T-cell (primary cell): ENCODE results near the gene DNA2. TPM values are rescaled to one million over a fixed set of nuclear protein-coding genes. Genes with fewer than 3 reads are reported as not detected.
"Not testable (repeated sequence)": the region's sequence is repeated elsewhere in the genome, so short reads cannot be mapped to it uniquely, and the experiment has no call there.

Experiments used
- ATAC-seq, 4 experiments: fragments of 200-7000 bp in 3 of 4; fragments of 150-1000 bp in 1 of 4; cut with Tn5 transposase; replicated peaks in 1 of 4; 1 replicate in 3 of 4; 2 replicates in 1 of 4; pipeline ENCODE4 v1.10.0; 2021; ENCODE audit warnings: moderate library complexity in 3 of 4, mild to moderate bottlenecking in 2 of 4, moderate number of reproducible peaks in 1 of 4
- CTCF ChIA-PET, 2 donors: fragments of 300-600 bp; sonication (Branson Sonifier 250); formaldehyde crosslinking; loops; one replicate each; lab custom pipeline; 2022; ENCODE audit warnings: antibody characterized with exemption in 2 of 2; lab: Charles Lee
- POLR2A ChIA-PET, 2 donors: fragments of 300-600 bp; sonication (Branson Sonifier 250); formaldehyde crosslinking; loops; one replicate each; lab custom pipeline; 2022; ENCODE audit warnings: antibody characterized with exemption in 2 of 2; lab: Charles Lee
- DNase-seq, 35 experiments: peaks; one replicate each; pipeline versions ENCODE4 v3.0.0 to v3.0.0-alpha.2; 2013 to 2023
- H3K27ac ChIP-seq: one replicate; pipeline ENCODE4 v1.5.1; 2013; ENCODE audit warnings: low read length
- H3K27me3 ChIP-seq, 2 experiments: replicated peaks in 1 of 2; 1 replicate in 1 of 2; 2 replicates in 1 of 2; pipeline versions ENCODE4 v1.6.1 to v1.7.0; 2013; ENCODE audit warnings: low read length in 1 of 2, mixed read lengths in 1 of 2; ENCODE audit not compliant: control insufficient read depth in 2 of 2, insufficient read depth in 2 of 2; ENCODE audit errors: extremely low read depth in 1 of 2
- H3K36me3 ChIP-seq, 2 donors: 1 replicate in 1 of 2; 2 replicates in 1 of 2; pipeline versions ENCODE4 v1.6.1 to v1.7.0; 2013; ENCODE audit warnings: low read length in 1 of 2; ENCODE audit not compliant: control insufficient read depth in 2 of 2, insufficient read depth in 1 of 2; ENCODE audit errors: extremely low read depth in 1 of 2
- H3K4me1 ChIP-seq, 2 experiments: 1 replicate in 1 of 2; 2 replicates in 1 of 2; pipeline versions ENCODE4 v1.6.1 to v1.7.0; 2013; ENCODE audit warnings: low read length in 2 of 2, mixed read lengths in 1 of 2; ENCODE audit not compliant: insufficient read depth in 2 of 2, control insufficient read depth in 1 of 2; ENCODE audit errors: extremely low read depth in 1 of 2
- H3K4me3 ChIP-seq, 2 donors: 1 replicate in 1 of 2; 2 replicates in 1 of 2; pipeline versions ENCODE4 v1.5.1 to v1.7.0; 2013; ENCODE audit warnings: mild to moderate bottlenecking in 2 of 2, low read length in 1 of 2, moderate library complexity in 1 of 2; ENCODE audit not compliant: control insufficient read depth in 1 of 2; ENCODE audit errors: extremely low read depth in 1 of 2
- H3K9me3 ChIP-seq: 2 replicates; pipeline ENCODE4 v1.7.0; 2013
- H3K27ac Mint-ChIP-seq, 2 donors: one replicate each; pipeline ENCODE4 v1.8.0; 2020 to 2021; ENCODE audit warnings: mild to moderate bottlenecking in 2 of 2, mixed read lengths in 2 of 2
- H3K27me3 Mint-ChIP-seq, 2 donors: one replicate each; pipeline ENCODE4 v1.8.0; 2021 to 2022; ENCODE audit warnings: mixed read lengths in 2 of 2
- H3K36me3 Mint-ChIP-seq: one replicate; pipeline ENCODE4 v1.8.0; 2021; ENCODE audit warnings: mixed read lengths
- H3K4me1 Mint-ChIP-seq, 3 donors: one replicate each; pipeline ENCODE4 v1.8.0; 2020 to 2022; ENCODE audit warnings: mixed read lengths in 3 of 3, mild to moderate bottlenecking in 1 of 3
- H3K4me3 Mint-ChIP-seq, 3 donors: one replicate each; pipeline ENCODE4 v1.8.0; 2020 to 2022; ENCODE audit warnings: mild to moderate bottlenecking in 3 of 3, mixed read lengths in 3 of 3, moderate library complexity in 3 of 3
- H3K9me3 Mint-ChIP-seq, 3 donors: one replicate each; pipeline ENCODE4 v1.8.0; 2020 to 2022; ENCODE audit warnings: mixed read lengths in 3 of 3
- WGBS: methylation state at CpG from one replicate; pipeline ENCODE4 v1.1.5; 2013; ENCODE audit warnings: missing lambda C conversion rate; ENCODE audit not compliant: insufficient coverage; 5-methylcytosine and 5-hydroxymethylcytosine counted together
- total RNA-seq, 35 experiments: library from RNA in 6 of 35; stranded (reverse) in 6 of 35; fragments of 120-200 nt in 1 of 35; gene quantifications; one replicate each; pipeline versions ENCODE4 v1.2.1 to v1.2.4 and lab custom pipeline; 2013 to 2026

DNA2 gene
- total RNA-seq, 5 donors from 2014 or later (not counting 1 experiment from before 2014, with no cell fraction given) = 3.4 to 6.8 (median 5.3) TPM

GRCh38 chr10:68463365-68464093, 8.2 kb downstream of the DNA2 start:
- Histone ChIP-seq H3K27ac (no peak overlapping the region), H3K4me3 (no peak overlapping the region), H3K9me3 (no peaks in the 10 kb centered on the region), H3K36me3 (peaks cover 0 to 5% of the 10 kb centered on the region in 2 donors), H3K27me3 (no peaks in the 10 kb centered on the region), H3K4me1 (no peaks in the 10 kb centered on the region)
- CTCF ChIA-PET = interaction anchor here in 1 of 2 donors (0.7 kb wide), 1 partner anchor 16 kb away, joined by 4 read pairs; no protein-coding TSS in a partner anchor
- Mint-ChIP-seq H3K27ac (no peak overlapping the region), H3K36me3 (peaks cover 12% of the 10 kb centered on the region), H3K27me3 (no peaks in the 10 kb centered on the region), H3K4me3 (no peak overlapping the region), H3K9me3 (no peaks in the 10 kb centered on the region), H3K4me1 (no peaks in the 10 kb centered on the region)
- ATAC-seq (no peak), DNase-seq (no peak)
- WGBS = no CpG with 5 or more reads among the region's 7 CpGs
- POLR2A ChIA-PET = interaction anchor here in 1 of 2 donors (1.1 kb wide), 1 partner anchor 10 kb away, joined by 3 read pairs; no protein-coding TSS in a partner anchor

DNA sequence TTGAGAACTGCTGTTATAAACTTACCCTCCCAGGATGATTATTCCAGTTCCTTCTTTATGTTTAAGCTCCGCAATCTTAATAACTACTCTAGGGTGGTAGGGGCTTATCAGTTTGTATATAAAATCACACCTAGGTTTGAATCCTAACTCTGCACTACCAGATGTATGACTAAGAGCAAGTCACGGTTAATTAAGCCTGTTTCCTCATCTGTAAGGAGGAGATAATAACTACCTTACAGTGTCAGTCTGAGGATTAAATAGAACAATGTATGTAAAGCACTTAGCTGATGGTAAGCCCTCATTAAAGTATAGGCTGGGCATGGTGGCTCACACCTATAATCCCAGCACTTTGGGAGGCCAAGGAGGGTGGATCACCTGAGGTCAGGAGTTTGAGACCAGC, 9.2 kb downstream of the DNA2 start:
- Mint-ChIP-seq H3K4me1 (no peaks in the 10 kb centered on the region), H3K27me3 (no peaks in the 10 kb centered on the region), H3K27ac (no peak overlapping the region), H3K36me3 (peaks cover 11% of the 10 kb centered on the region), H3K4me3 (no peak overlapping the region), H3K9me3 (no peaks in the 10 kb centered on the region)
- Histone ChIP-seq H3K27ac (no peak overlapping the region), H3K4me1 (no peaks in the 10 kb centered on the region), H3K9me3 (no peaks in the 10 kb centered on the region), H3K27me3 (no peaks in the 10 kb centered on the region), H3K4me3 (no peak overlapping the region), H3K36me3 (peaks cover 0 to 5% of the 10 kb centered on the region in 2 donors)
- ChIA-PET POLR2A (no interaction called here), CTCF (no interaction called here)
- ATAC-seq (no peak), DNase-seq (no peak)
- WGBS = no CpG with 5 or more reads among the region's 2 CpGs

- Mint-ChIP-seq H3K27me3 (no peaks in the 10 kb centered on the region), H3K4me3 (no peak overlapping the region), H3K27ac (no peak overlapping the region), H3K4me1 (no peaks in the 10 kb centered on the region), H3K36me3 (peaks cover 16% of the 10 kb centered on the region), H3K9me3 (no peaks in the 10 kb centered on the region)
- H3K4me1 ChIP-seq = no peaks in the 10 kb centered on the region
- no peaks in the 10 kb centered on the region for H3K9me3 ChIP-seq
- H3K36me3 ChIP-seq = peaks cover 3 to 5% of the 10 kb centered on the region in 2 donors
- DNase-seq (no peak), ATAC-seq (no peak)
- H3K27me3 ChIP-seq = no peaks in the 10 kb centered on the region
- ChIA-PET CTCF (no interaction called here), POLR2A (interaction anchor here in 1 of 2 donors (0.6 kb wide), 1 partner anchor 15 kb away, joined by 12 read pairs; no protein-coding TSS in a partner anchor)
- WGBS = no CpG with 5 or more reads among the region's 3 CpGs
- no peak overlapping the region for H3K4me3 ChIP-seq
- no peak overlapping the region for H3K27ac ChIP-seq
These were observed 10.7 kb downstream of the DNA2 start for GRCh38 chr10:68461032-68461431.

DNA sequence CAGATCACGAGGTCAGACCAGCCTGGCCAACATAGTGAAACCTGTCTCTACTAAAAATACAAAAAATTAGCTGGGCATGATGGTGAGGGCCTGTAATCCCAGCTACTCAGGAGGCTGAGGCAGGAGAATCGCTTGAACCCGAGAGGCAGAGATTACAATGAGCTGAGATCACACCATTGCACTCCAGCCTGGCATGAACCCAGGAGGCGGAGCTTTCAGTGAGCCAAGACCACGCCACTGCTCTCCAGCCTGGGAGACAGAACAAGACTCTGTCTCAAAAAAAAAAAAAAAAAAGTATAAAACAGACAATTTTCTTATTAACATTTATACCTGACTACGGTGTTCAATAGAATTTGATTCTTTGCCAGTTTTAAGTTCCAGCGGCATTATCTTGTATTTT, 22.1 kb downstream of the DNA2 start:
- H3K9me3 ChIP-seq, ATAC-seq, H3K36me3 Mint-ChIP-seq, H3K4me1 Mint-ChIP-seq, H3K27me3 Mint-ChIP-seq, H3K4me1 ChIP-seq, POLR2A ChIA-PET, H3K27me3 ChIP-seq, H3K9me3 Mint-ChIP-seq, H3K27ac ChIP-seq, H3K36me3 ChIP-seq, H3K4me3 Mint-ChIP-seq, DNase-seq, H3K27ac Mint-ChIP-seq, H3K4me3 ChIP-seq: not testable (repeated sequence)
- CTCF ChIA-PET = interaction anchor here in 1 of 2 donors (0.6 kb wide), 1 partner anchor 74 kb away, joined by 5 read pairs; no protein-coding TSS in a partner anchor
- 100% methylated on average over 1 of the region's 7 CpGs for WGBS

DNA sequence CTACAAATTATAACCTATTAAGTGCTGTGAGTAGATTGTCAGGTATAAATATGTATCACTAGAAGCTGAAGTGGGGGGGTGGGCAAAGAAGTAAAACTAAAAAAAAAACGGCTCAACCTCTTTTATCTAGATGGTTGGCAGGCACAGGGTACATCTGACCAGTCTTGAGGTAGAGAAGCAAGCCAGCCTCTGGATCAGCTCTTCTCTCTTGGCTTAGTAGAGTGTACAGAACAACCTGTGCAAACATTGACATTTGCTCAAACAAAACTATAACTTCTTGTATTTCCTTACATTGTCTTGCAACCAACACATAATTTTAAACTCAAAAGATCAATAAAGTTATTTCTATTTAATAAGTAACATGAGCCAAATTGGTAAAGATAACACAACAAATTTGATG, 25.6 kb downstream of the DNA2 start:
- ATAC-seq = no peak
- H3K27me3 Mint-ChIP-seq = no peaks in the 10 kb centered on the region
- H3K36me3 Mint-ChIP-seq = peaks cover 4% of the 10 kb centered on the region

DNA sequence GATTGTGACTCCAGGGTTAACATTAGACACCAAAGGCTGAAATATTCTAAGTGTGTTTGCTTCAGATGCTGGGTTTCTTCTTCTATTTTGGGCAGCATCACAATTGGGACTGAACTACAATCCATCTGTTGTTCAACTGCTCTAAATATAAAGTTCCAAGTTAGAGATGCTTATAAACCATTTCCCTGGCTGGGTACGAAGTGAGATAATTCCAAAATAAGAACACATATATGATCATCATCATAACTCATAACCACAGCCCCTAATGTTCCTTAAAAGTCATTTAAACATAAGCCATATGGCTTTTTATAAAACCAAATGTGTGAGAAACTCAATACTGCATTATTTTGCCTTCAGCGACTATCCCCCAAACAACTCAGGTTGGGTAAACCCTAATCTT, 28.8 kb downstream of the DNA2 start:
- CTCF ChIA-PET = no interaction called here
- POLR2A ChIA-PET = no interaction called here

More for the DNA sequence above, 25.6 kb downstream of the DNA2 start:
- ChIA-PET CTCF (interaction anchor here in 1 of 2 donors (0.6 kb wide), 1 partner anchor 1776 kb away, joined by 3 read pairs; no protein-coding TSS in a partner anchor), POLR2A (interaction anchor here in 1 of 2 donors (0.5 to 0.6 kb wide), 2 partner anchors 15 to 266 kb away, joined by 4 to 12 read pairs; no protein-coding TSS in a partner anchor)
- H3K27ac Mint-ChIP-seq = no peak overlapping the region
- Histone ChIP-seq H3K4me1 (no peaks in the 10 kb centered on the region), H3K27me3 (no peaks in the 10 kb centered on the region), H3K9me3 (no peaks in the 10 kb centered on the region), H3K4me3 (no peak overlapping the region), H3K36me3 (peaks cover 0 to 4% of the 10 kb centered on the region in 2 donors), H3K27ac (no peak overlapping the region)
- WGBS = 100% methylated on average over 1 of the region's 1 CpG
- DNase-seq = no peak
- no peak overlapping the region for H3K4me3 Mint-ChIP-seq
- H3K9me3 Mint-ChIP-seq = no peaks in the 10 kb centered on the region
- H3K4me1 Mint-ChIP-seq = no peaks in the 10 kb centered on the region

More for the DNA sequence above, 28.8 kb downstream of the DNA2 start:
- Histone ChIP-seq H3K9me3 (no peaks in the 10 kb centered on the region), H3K4me1 (no peaks in the 10 kb centered on the region), H3K27me3 (no peaks in the 10 kb centered on the region), H3K27ac (no peak overlapping the region), H3K36me3 (no peaks in the 10 kb centered on the region), H3K4me3 (no peak overlapping the region)
- WGBS = 100% methylated on average over 2 of the region's 2 CpGs
- DNase-seq (no peak), ATAC-seq (no peak)
- Mint-ChIP-seq H3K27me3 (no peaks in the 10 kb centered on the region), H3K4me3 (no peak overlapping the region), H3K4me1 (no peaks in the 10 kb centered on the region), H3K36me3 (no peaks in the 10 kb centered on the region), H3K27ac (no peak overlapping the region), H3K9me3 (no peaks in the 10 kb centered on the region)
